CD14-positive monocyte (primary cell): ENCODE measurements around the gene ZNF474. TPM values are rescaled to one million over a fixed set of nuclear protein-coding genes. Genes with fewer than 3 reads are reported as not detected.

Source experiments
- DNase-seq, 3 donors: peaks; one replicate each; pipeline ENCODE4 v3.0.0-alpha.2; 2011 to 2022
- H2AFZ ChIP-seq: 2 replicates; pipeline ENCODE4 v1.6.0; 2012; ENCODE audit warnings: mild to moderate bottlenecking, low read depth, low read length, inconsistent platforms; ENCODE audit not compliant: insufficient read depth, poor library complexity, severe bottlenecking
- H3K27ac ChIP-seq, 2 donors: 1 replicate in 1 of 2; 2 replicates in 1 of 2; pipeline ENCODE4 v1.5.1; 2012 to 2013; ENCODE audit warnings: low read length in 2 of 2, control low read depth in 1 of 2, inconsistent platforms in 1 of 2, low read depth in 1 of 2, mild to moderate bottlenecking in 1 of 2
- H3K27me3 ChIP-seq, 2 donors: one replicate each; pipeline versions ENCODE4 v1.6.0 to v1.6.1; 2011 to 2013; ENCODE audit warnings: low read length in 2 of 2; ENCODE audit not compliant: control insufficient read depth in 2 of 2, insufficient read depth in 2 of 2
- H3K36me3 ChIP-seq, 2 donors: replicated peaks in 1 of 2; 1 replicate in 1 of 2; 2 replicates in 1 of 2; pipeline versions ENCODE4 v1.5.1 to v1.6.1; 2012 to 2013; ENCODE audit warnings: low read length in 2 of 2, control low read depth in 1 of 2, inconsistent platforms in 1 of 2, mild to moderate bottlenecking in 1 of 2; ENCODE audit not compliant: insufficient read depth in 2 of 2, control insufficient read depth in 1 of 2
- H3K4me1 ChIP-seq, 2 donors: 1 replicate in 1 of 2; 2 replicates in 1 of 2; pipeline versions ENCODE4 v1.5.1 to v1.6.1; 2012 to 2013; ENCODE audit warnings: low read length in 2 of 2, control low read depth in 1 of 2, inconsistent platforms in 1 of 2, mild to moderate bottlenecking in 1 of 2, moderate library complexity in 1 of 2; ENCODE audit not compliant: insufficient read depth in 2 of 2, control insufficient read depth in 1 of 2
- H3K4me2 ChIP-seq: replicated peaks from 2 replicates; pipeline ENCODE3; 2012; ENCODE audit warnings: low read length, moderate library complexity, mild to moderate bottlenecking; ENCODE audit not compliant: poor library complexity, severe bottlenecking; ENCODE audit errors: extremely low read depth
- H3K4me3 ChIP-seq, 3 experiments: fragments of 200-600 bp in 1 of 3; sonication (generic) in 1 of 3; replicated peaks in 1 of 3; 1 replicate in 2 of 3; 2 replicates in 1 of 3; pipeline ENCODE4 v1.5.1; 2011 to 2013; ENCODE audit warnings: low read length in 3 of 3, mild to moderate bottlenecking in 3 of 3, control low read depth in 2 of 3, low read depth in 2 of 3, inconsistent platforms in 1 of 3, moderate library complexity in 1 of 3
- H3K79me2 ChIP-seq: 2 replicates; pipeline ENCODE4 v1.6.0; 2012; ENCODE audit warnings: mild to moderate bottlenecking, control low read depth, inconsistent platforms, low read length, moderate library complexity; ENCODE audit not compliant: insufficient read depth
- H3K9ac ChIP-seq: 2 replicates; pipeline ENCODE4 v1.6.0; 2017; ENCODE audit warnings: low read length, mild to moderate bottlenecking; ENCODE audit not compliant: insufficient read depth, poor library complexity, severe bottlenecking
- H3K9me3 ChIP-seq, 2 donors: replicated peaks in 1 of 2; 1 replicate in 1 of 2; 2 replicates in 1 of 2; pipeline versions ENCODE4 v1.5.1 to v1.6.1; 2012 to 2013; ENCODE audit warnings: low read length in 2 of 2, control low read depth in 1 of 2; ENCODE audit not compliant: control insufficient read depth in 1 of 2, insufficient read depth in 1 of 2
- H4K20me1 ChIP-seq: 2 replicates; pipeline ENCODE4 v1.6.0; 2012; ENCODE audit warnings: mild to moderate bottlenecking, low read length, control low read depth, moderate library complexity; ENCODE audit not compliant: insufficient read depth
- H3K27ac Mint-ChIP-seq, 7 donors: one replicate each; pipeline ENCODE4 v1.8.0; 2020; ENCODE audit warnings: mild to moderate bottlenecking in 7 of 7, mixed read lengths in 7 of 7, moderate library complexity in 6 of 7, inconsistent platforms in 2 of 7
- H3K27me3 Mint-ChIP-seq, 3 donors: one replicate each; pipeline ENCODE4 v1.8.0; 2021 to 2022; ENCODE audit warnings: low read depth in 3 of 3, mild to moderate bottlenecking in 3 of 3, mixed read lengths in 3 of 3, moderate library complexity in 3 of 3, inconsistent platforms in 1 of 3
- H3K36me3 Mint-ChIP-seq, 2 donors: one replicate each; pipeline ENCODE4 v1.8.0; 2020; ENCODE audit warnings: mixed read lengths in 2 of 2, inconsistent platforms in 1 of 2, mild to moderate bottlenecking in 1 of 2
- H3K4me1 Mint-ChIP-seq: one replicate; pipeline ENCODE4 v1.8.0; 2020; ENCODE audit warnings: mild to moderate bottlenecking, mixed read lengths
- H3K4me3 Mint-ChIP-seq, 2 donors: one replicate each; pipeline ENCODE4 v1.8.0; 2020; ENCODE audit warnings: mild to moderate bottlenecking in 2 of 2, mixed read lengths in 2 of 2, moderate library complexity in 1 of 2
- H3K9me3 Mint-ChIP-seq, 7 donors: one replicate each; pipeline ENCODE4 v1.8.0; 2020 to 2022; ENCODE audit warnings: mixed read lengths in 7 of 7, mild to moderate bottlenecking in 6 of 7, moderate library complexity in 6 of 7, inconsistent platforms in 2 of 7
- CTCF ChIP-seq: fragments of 200-600 bp; IDR thresholded peaks from one replicate; pipeline ENCODE4 v1.8.0; 2022; ENCODE audit warnings: antibody characterized with exemption, mild to moderate bottlenecking
- WGBS: methylation state at CpG from one replicate; pipeline ENCODE4 v1.1.5; 2013; ENCODE audit warnings: missing lambda C conversion rate; ENCODE audit not compliant: insufficient coverage; 5-methylcytosine and 5-hydroxymethylcytosine counted together
- intact Hi-C, 2 donors: fragments of 100-400 bp; cut with micrococcal nuclease; formaldehyde crosslinking; loops; one replicate each; pipeline versions ENCODE4 v1.15.0 to v1.15.1; 2023
- polyA plus RNA-seq, 3 donors: library from polyadenylated mRNA; depleted of rRNA in 1 of 3; unstranded in 2 of 3; stranded (reverse) in 1 of 3; fragments of 300-500 nt in 2 of 3; fragments of >200 nt in 1 of 3; fragmentation: Illumina TruSeq in 2 of 3; gene quantifications; 1 replicate in 2 of 3; 2 replicates in 1 of 3; pipeline ENCODE4 v1.2.3, GENCODE V29; 2012 to 2021

ZNF474 gene
- polyA plus RNA-seq, 3 donors = 0.09 TPM; not detected in 2

- Histone ChIP-seq H4K20me1 (no peaks in the 10 kb centered on the region), H3K36me3 (no peaks in the 10 kb centered on the region), H3K27me3 (no peaks in the 10 kb centered on the region), H3K27ac (no peak overlapping the region), H3K4me1 (no peaks in the 10 kb centered on the region), H3K4me2 (no peak overlapping the region), H3K9me3 (no peaks in the 10 kb centered on the region), H2AFZ (no peak overlapping the region), H3K9ac (no peak overlapping the region), H3K79me2 (no peaks in the 10 kb centered on the region), H3K4me3 (no peak overlapping the region)
- no peaks in the 10 kb centered on the region for H3K36me3 Mint-ChIP-seq
- H3K4me3 Mint-ChIP-seq = no peak overlapping the region
- intact Hi-C loops = no loop called here
- no peaks in the 10 kb centered on the region for H3K4me1 Mint-ChIP-seq
- H3K9me3 Mint-ChIP-seq = peaks cover 0 to 3% (median 0%) of the 10 kb centered on the region in 7 donors
- TF ChIP-seq CTCF = no peak
- no CpG with 5 or more reads among the region's 1 CpG for WGBS
- DNase-seq = no peak
- no peak overlapping the region for H3K27ac Mint-ChIP-seq
- peaks cover 0 to 1% (median 0%) of the 10 kb centered on the region in 3 donors for H3K27me3 Mint-ChIP-seq
Measured at GRCh38 chr5:122141751-122142150, 12.4 kb downstream of the ZNF474 start.

- Histone ChIP-seq H4K20me1 (no peaks in the 10 kb centered on the region), H2AFZ (no peak overlapping the region)
Measured at GRCh38 chr5:122142480-122143164, 13.3 kb downstream of the ZNF474 start.

More at GRCh38 chr5:122142480-122143164, 13.3 kb downstream of the ZNF474 start:
- Histone ChIP-seq H3K4me3 (no peak overlapping the region), H3K27ac (no peak overlapping the region), H3K27me3 (no peaks in the 10 kb centered on the region), H3K79me2 (no peaks in the 10 kb centered on the region), H3K4me1 (no peaks in the 10 kb centered on the region), H3K9ac (no peak overlapping the region), H3K4me2 (no peak overlapping the region), H3K9me3 (no peaks in the 10 kb centered on the region), H3K36me3 (no peaks in the 10 kb centered on the region)
- DNase-seq = no peak
- no peak for TF ChIP-seq CTCF
- Mint-ChIP-seq H3K27ac (no peak overlapping the region), H3K9me3 (peaks cover 0 to 3% (median 0%) of the 10 kb centered on the region in 7 donors), H3K4me3 (no peak overlapping the region), H3K4me1 (no peaks in the 10 kb centered on the region), H3K27me3 (peaks cover 0 to 1% (median 0%) of the 10 kb centered on the region in 3 donors), H3K36me3 (no peaks in the 10 kb centered on the region)
- 91% methylated on average over 4 of the region's 6 CpGs for WGBS
- intact Hi-C loops = no loop called here
